HG03108 (cell line): ENCODE results near the gene FAM167B.
"Not testable (repeated sequence)": the region's sequence is repeated elsewhere in the genome, so short reads cannot be mapped to it uniquely, and the experiment has no call there.

Experiments
- ATAC-seq: cut with Tn5 transposase; IDR thresholded peaks from one replicate; pipeline ENCODE4 v1.9.1; 2021; ENCODE audit warnings: moderate library complexity; ENCODE audit not compliant: unreplicated experiment

The FAM167B gene

DNA sequence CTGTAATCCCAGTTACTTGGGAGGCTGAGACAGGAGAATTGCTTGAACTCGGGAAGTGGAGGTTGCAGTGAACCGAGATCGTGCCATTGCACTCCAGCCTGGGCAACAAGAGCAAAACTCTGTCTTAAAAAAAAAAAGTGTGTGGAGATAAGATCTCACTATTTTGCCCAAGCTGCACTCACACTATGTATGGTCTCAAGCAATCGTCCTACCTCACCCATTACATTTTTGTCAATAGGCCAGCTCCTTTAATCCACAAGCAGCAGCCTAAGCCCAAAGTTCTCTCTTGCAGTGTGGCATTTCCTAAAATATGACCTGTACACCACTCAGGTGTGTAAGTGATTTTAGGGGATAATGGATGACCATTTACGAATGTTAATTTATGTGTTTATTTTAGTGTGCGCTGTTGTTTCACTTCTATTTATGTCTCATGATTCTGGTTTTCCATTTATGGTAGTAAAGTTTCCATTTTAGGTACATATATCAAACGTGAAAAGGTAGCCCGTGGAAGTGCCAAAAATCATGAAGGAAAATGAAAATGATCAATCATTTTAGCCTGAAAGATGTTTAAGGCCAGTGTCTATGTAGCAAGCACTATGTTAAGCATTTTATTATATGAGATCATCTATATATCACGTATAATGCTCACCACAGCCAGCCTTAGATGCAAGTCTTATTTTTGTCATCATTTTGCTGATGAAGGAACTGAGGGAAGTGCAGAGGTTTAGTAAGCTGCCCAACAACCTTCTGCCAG, 9.6 kb downstream of the FAM167B start:
- ATAC-seq: no peak

DNA sequence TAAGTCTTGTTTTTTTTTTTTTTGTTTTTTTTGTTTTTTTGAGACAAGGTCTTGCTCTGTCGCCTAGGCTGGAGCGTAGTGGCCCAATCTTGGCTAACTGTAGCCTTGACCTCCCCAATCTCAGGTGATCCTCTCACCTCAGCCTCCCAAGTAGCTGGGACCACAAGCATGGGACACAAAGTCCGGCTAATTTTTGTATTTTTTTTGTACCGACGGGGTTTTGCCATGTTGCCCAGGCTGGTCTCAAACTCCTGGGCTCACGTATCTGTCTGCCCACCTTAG, 10.1 kb downstream of the FAM167B start:
- no peak for ATAC-seq

GRCh38 chr1:32263236-32263593, 16.2 kb downstream of the FAM167B start:
- not testable (repeated sequence) for ATAC-seq

DNA sequence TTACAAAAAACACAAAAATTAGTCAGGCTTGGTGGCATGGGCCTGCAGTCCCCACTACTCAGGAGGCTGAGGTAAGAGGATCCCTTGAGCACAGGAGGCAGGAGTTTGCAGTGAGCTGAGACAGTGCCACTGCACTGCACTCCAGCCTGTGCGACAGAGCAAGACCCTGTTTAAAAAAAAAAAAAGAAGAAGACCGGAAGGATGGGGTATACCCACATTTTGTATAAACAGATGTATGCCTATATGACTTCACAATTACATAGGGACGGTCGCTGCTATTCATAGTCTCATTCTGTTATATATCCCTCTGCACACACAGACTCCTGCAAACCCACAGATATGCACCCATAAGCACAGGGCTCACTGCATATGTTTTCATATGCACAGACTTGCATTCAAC, 16.7 kb downstream of the FAM167B start:
- ATAC-seq: no peak

DNA sequence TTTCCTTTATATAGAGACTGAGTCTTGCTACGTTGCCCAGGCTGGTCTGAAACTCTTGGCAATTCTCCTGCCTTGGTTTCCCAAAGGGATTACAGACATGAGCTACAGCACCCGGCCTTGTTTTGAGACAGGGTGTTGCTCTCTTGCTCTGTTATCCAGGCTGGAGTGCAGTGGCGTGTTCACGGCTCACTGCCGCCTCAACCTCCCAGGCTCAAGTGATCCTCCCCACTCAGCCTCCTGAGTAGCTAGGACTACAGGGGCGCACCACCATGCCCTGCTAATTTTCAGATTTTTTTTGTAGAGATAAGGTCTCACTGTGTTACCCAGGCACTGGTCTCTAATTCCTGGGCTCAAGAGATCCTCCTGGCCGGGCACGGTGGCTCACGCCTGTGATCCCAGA, 18.8 kb downstream of the FAM167B start:
- ATAC-seq: no peak

GRCh38 chr1:32266921-32267591, 20.0 kb downstream of the FAM167B start:
- no peak for ATAC-seq

GRCh38 chr1:32269744-32270143, 22.7 kb downstream of the FAM167B start:
- no peak for ATAC-seq

GRCh38 chr1:32272557-32273390, 25.8 kb downstream of the FAM167B start:
- no peak for ATAC-seq

DNA sequence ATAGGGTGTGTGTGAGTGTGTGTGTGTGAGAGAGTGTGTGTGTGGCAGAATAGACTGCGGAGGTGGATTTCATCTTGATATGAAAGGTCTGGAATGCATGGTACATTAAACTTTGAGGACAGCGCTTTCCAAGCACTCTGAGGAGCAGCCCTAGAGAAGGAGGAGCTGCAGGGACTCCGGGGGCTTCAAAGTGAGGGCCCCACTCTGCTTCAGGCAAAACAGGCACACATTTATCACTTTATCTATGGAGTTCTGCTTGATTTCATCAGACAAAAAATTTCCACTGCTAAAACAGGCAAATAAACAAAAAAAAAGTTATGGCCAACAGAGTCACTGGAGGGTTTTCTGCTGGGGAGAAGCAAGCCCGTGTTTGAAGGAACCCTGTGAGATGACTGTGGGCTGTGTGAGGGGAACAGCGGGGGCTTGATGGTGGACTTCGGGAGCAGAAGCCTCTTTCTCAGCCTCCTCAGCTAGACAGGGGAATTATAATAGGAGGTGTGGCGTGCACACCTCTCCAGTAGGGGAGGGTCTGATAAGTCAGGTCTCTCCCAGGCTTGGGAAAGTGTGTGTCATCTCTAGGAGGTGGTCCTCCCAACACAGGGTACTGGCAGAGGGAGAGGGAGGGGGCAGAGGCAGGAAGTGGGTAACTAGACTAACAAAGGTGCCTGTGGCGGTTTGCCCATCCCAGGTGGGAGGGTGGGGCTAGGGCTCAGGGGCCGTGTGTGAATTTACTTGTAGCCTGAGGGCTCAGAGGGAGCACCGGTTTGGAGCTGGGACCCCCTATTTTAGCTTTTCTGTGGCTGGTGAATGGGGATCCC, 26.6 kb downstream of the FAM167B start:
- no peak for ATAC-seq

GRCh38 chr1:32274646-32275340, 27.8 kb downstream of the FAM167B start:
- no peak for ATAC-seq

- no peak for ATAC-seq
Measured at GRCh38 chr1:32275424-32275823, 28.4 kb downstream of the FAM167B start.

DNA sequence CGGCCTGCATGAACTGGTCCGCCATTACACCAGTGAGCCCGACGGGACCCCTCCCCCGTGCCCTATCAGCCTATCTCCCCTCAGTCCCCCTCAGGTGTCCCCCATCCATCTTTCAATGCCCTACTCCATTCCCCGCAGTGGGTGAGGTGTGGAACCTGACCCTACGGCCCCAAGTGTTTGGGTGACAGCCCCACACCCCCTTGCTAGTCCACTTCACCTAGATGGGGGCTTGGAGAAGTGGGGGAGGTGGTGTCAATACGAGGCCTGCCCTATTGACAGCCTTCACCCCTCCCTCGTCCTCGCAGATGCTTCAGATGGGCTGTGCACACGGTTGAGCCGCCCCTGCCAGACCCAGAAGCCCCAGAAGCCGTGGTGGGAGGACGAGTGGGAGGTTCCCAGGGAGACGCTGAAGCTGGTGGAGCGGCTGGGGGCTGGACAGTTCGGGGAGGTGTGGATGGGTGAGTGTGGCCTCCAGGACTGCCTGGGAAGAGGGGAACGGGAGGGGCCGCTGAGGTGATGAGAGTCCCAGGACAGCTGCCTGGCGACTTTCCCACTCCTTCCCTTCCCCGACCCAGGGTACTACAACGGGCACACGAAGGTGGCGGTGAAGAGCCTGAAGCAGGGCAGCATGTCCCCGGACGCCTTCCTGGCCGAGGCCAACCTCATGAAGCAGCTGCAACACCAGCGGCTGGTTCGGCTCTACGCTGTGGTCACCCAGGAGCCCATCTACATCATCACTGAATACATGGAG, 29.2 kb downstream of the FAM167B start:
- no peak for ATAC-seq

DNA sequence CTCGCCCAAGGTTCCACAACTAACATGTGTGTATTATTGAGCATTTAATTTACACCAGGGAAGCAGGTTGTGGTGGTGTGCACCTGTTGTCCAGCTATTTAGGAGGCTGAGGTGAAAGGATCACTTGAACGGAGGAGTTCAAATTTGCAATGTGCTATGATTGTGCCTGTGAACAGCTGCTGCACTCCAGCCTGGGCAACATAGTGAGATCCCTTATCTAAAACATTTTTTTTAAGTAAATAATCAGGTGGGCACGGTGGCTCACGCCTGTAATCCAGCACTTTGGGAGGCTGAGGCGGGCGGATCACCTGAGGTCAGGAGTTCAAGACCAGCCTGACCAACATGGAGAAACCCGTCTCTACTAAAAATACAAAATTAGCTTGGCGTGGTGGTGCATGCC, 37.8 kb downstream of the FAM167B start:
- ATAC-seq: not testable (repeated sequence)

DNA sequence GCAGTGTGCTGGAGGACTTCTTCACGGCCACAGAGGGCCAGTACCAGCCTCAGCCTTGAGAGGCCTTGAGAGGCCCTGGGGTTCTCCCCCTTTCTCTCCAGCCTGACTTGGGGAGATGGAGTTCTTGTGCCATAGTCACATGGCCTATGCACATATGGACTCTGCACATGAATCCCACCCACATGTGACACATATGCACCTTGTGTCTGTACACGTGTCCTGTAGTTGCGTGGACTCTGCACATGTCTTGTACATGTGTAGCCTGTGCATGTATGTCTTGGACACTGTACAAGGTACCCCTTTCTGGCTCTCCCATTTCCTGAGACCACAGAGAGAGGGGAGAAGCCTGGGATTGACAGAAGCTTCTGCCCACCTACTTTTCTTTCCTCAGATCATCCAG, 38.6 kb downstream of the FAM167B start:
- no peak for ATAC-seq

DNA sequence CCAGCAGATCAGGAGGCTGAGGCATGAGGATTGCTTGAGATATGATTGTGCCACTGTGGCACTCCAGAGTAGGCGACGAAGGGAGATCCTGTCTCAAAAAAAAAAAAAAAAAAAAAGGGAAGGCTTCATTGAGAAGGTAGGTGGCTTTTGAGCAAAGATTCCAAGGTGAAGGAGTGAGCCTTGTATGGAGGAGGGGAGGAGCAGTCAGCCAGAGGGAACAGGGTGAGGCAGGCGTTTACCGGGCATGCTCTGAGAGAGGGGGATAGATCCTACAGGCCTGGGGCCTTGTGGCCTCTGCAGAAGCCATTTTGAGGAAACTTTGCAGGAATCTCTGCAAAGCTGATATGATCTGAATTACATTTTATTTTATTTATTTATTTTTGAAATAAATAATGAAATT, 39.7 kb downstream of the FAM167B start:
- ATAC-seq: no peak

- ATAC-seq: no peak
Measured at GRCh38 chr1:32289256-32289655, 42.2 kb downstream of the FAM167B start.

DNA sequence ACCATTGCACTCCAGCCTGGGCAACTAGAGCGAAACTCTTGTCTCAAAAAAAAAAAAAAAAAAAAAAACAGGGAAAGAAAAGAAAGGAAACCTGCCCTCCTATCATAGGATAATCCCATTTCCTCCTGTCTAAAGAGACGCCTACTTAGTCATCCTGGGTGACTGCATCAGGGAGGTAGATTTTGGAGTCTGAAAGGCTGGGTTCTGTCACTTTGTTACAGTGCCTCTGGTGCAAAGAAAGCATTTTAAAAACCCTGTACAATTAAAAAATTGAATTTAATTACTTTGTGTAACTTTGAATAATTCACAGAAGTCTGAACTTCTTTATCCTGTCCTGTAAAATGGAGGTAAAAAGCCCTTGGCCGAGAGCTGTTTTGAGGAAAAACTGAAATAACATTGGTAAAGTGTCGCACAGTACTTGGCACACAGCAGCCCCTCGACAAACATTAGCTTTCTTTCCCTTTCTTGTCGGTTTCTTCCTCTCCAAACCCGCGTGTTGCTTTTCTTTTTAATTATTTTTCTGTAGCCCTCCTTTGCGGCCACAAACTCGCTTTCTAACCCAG, 44.2 kb downstream of the FAM167B start:
- no peak for ATAC-seq

GRCh38 chr1:32291708-32292538, 44.9 kb downstream of the FAM167B start, which contains the start of gene HDAC1:
TSS of gene HDAC1 (plus strand) at chr1:32292083. CDS start at chr1:32292170, 87 bp downstream.
- ATAC-seq: peak; percentile 95

DNA sequence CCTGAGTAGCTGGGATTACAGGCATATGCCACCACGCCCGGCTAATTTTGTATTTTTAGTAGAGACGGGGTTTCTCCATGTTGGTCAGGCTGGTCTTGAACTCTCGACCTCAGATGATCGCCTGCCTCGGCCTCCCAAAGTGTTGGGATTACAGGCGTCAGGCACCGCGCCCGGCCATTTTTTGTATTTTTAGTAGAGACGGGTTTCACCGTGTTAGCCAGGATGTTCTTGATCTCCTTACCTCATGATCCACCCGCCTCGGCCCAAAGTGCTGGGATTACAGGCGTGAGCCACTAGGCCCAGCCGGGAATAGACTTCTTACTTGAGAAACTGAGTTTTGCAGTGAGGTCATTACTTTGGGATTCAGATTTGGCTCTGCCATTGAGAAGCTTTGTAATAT, 51.2 kb downstream of the FAM167B start:
- not testable (repeated sequence) for ATAC-seq
